NCI-H510A treated with DMSO at 0.1 percent for 48 hours (cell line): ENCODE results near the gene LYPLAL1.
"Not testable (repeated sequence)": the region's sequence is repeated elsewhere in the genome, so short reads cannot be mapped to it uniquely, and the experiment has no call there.

Experiments
- DNase-seq: peaks from one replicate; lab custom pipeline; 2025; lab: John Stamatoyannopoulos, UW

LYPLAL1 gene

GRCh38 chr1:219215477-219215876 is 41.8 kb downstream of the LYPLAL1 start:
- no peak for DNase-seq

GRCh38 chr1:219220945-219221344 is 47.3 kb downstream of the LYPLAL1 start:
- DNase-seq: no peak

GRCh38 chr1:219223496-219223895 is 49.8 kb downstream of the LYPLAL1 start:
- DNase-seq: no peak

- no peak for DNase-seq
These were observed 52.5 kb downstream of the LYPLAL1 start for GRCh38 chr1:219226196-219226595.

GRCh38 chr1:219227360-219228057 is 53.8 kb downstream of the LYPLAL1 start:
- no peak for DNase-seq

- DNase-seq: no peak
These were observed 54.4 kb downstream of the LYPLAL1 start for GRCh38 chr1:219228058-219228419.

GRCh38 chr1:219232890-219233289 is 59.2 kb downstream of the LYPLAL1 start:
- no peak for DNase-seq

- no peak for DNase-seq
These were observed 62.3 kb downstream of the LYPLAL1 start for GRCh38 chr1:219235903-219236481.

GRCh38 chr1:219236933-219237610 is 63.4 kb downstream of the LYPLAL1 start:
- no peak for DNase-seq

GRCh38 chr1:219239518-219239917 is 65.8 kb downstream of the LYPLAL1 start:
- DNase-seq: no peak

- no peak for DNase-seq
These were observed 71.2 kb downstream of the LYPLAL1 start for GRCh38 chr1:219244864-219245263.

- no peak for DNase-seq
These were observed 73.8 kb downstream of the LYPLAL1 start for GRCh38 chr1:219247441-219247840.

GRCh38 chr1:219250468-219250867 is 76.8 kb downstream of the LYPLAL1 start:
- DNase-seq: not testable (repeated sequence)

- DNase-seq: no peak
These were observed 84.1 kb downstream of the LYPLAL1 start for GRCh38 chr1:219257751-219258150.

- DNase-seq: no peak
These were observed 87.8 kb downstream of the LYPLAL1 start for GRCh38 chr1:219261454-219261853.
